ENCODE results near the gene PCDH9.

Gene PCDH9

DNA sequence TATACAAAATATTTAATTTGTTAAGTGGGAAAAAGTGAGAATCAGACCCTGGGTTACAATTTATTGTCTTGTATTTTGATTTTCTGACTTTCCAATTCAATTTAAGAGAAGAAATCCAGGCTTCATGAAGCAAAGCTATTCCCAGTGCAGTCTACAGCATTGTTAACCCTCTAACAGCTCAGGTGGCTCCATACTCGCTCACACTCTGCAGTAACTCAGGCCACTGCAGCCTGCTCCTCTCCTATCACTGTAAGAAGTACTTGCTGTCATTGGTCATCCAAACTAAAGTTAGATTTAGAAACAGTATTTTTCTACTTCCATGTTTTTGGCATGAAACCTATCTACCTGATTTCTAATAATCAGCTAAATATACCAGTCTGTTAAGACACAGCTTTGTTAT lies 830.3 kb downstream of the PCDH9 start:
- no peak overlapping the region for H3K27ac ChIP-seq
- TF ChIP-seq, protein P1, sequence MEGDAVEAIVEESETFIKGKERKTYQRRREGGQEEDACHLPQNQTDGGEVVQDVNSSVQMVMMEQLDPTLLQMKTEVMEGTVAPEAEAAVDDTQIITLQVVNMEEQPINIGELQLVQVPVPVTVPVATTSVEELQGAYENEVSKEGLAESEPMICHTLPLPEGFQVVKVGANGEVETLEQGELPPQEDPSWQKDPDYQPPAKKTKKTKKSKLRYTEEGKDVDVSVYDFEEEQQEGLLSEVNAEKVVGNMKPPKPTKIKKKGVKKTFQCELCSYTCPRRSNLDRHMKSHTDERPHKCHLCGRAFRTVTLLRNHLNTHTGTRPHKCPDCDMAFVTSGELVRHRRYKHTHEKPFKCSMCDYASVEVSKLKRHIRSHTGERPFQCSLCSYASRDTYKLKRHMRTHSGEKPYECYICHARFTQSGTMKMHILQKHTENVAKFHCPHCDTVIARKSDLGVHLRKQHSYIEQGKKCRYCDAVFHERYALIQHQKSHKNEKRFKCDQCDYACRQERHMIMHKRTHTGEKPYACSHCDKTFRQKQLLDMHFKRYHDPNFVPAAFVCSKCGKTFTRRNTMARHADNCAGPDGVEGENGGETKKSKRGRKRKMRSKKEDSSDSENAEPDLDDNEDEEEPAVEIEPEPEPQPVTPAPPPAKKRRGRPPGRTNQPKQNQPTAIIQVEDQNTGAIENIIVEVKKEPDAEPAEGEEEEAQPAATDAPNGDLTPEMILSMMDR (IDR thresholded peaks at IDR 0.05), result no peak
- no peak overlapping the region for H3K4me3 ChIP-seq (ENCODE audit: low read depth in 1 of 2, low read length in 1 of 2)
- no peaks in the 10 kb centered on the region for H3K4me1 ChIP-seq (ENCODE audit: control insufficient read depth in 1 of 2, insufficient read depth in 1 of 2, low read depth in 1 of 2, low read length in 1 of 2)
- H3K9me3 ChIP-seq, result no peaks in the 10 kb centered on the region
- no peaks in the 10 kb centered on the region for H3K36me3 ChIP-seq
- H3K27me3 ChIP-seq, result no peaks in the 10 kb centered on the region

DNA sequence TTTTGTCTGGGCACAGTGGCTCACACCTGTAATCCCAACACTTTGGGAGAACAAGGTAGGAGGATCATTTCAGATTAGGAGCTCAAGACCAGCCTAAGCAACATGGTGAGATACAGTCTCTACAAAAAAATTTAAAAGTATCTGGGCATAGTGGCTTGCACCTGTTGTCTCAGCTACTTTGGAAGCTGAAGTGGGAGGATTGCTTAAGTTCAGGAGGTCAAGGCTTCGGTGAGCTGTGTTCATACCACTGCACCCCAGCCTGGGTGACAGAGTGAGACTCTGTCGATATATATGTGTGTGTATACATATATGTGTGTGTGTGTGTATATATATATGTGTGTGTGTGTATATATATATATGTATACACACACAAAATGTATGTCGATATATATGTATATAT lies 833.0 kb downstream of the PCDH9 start:
- no peaks in the 10 kb centered on the region for H3K4me1 ChIP-seq (ENCODE audit: control insufficient read depth in 1 of 2, insufficient read depth in 1 of 2, low read depth in 1 of 2, low read length in 1 of 2)
- no peaks in the 10 kb centered on the region for H3K9me3 ChIP-seq
- no peaks in the 10 kb centered on the region for H3K27me3 ChIP-seq
- TF ChIP-seq, protein P1 (IDR thresholded peaks at IDR 0.05), result no peak
- H3K4me3 ChIP-seq (ENCODE audit: low read depth in 1 of 2, low read length in 1 of 2), result no peak overlapping the region
- no peaks in the 10 kb centered on the region for H3K36me3 ChIP-seq
- no peak overlapping the region for H3K27ac ChIP-seq

DNA sequence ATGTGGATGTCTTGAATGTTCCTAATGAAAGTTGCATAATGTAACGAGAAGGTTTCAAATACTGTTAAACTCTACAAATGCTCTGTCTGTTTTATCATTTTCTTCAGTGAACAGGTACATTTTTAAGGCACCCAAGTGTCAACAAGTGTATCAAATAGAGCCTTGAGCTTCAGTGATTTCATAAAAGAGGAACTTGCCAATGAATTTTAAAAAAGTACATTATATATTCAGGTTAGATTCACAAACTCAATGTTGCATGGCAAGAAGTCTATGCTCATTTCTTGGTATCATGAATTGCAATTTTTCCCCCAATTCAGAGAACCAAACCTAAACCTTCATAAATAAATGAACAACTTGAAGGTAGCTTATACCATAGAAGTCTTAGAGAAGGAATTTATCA lies 838.8 kb downstream of the PCDH9 start:
- no peak overlapping the region for H3K4me3 ChIP-seq (ENCODE audit: low read depth in 1 of 2, low read length in 1 of 2)
- no peak overlapping the region for H3K27ac ChIP-seq
- H3K36me3 ChIP-seq, result no peaks in the 10 kb centered on the region
- no peaks in the 10 kb centered on the region for H3K9me3 ChIP-seq
- H3K4me1 ChIP-seq (ENCODE audit: control insufficient read depth in 1 of 2, insufficient read depth in 1 of 2, low read depth in 1 of 2, low read length in 1 of 2), result no peaks in the 10 kb centered on the region
- TF ChIP-seq, protein P1 (IDR thresholded peaks at IDR 0.05), result no peak
- H3K27me3 ChIP-seq, result no peaks in the 10 kb centered on the region

DNA sequence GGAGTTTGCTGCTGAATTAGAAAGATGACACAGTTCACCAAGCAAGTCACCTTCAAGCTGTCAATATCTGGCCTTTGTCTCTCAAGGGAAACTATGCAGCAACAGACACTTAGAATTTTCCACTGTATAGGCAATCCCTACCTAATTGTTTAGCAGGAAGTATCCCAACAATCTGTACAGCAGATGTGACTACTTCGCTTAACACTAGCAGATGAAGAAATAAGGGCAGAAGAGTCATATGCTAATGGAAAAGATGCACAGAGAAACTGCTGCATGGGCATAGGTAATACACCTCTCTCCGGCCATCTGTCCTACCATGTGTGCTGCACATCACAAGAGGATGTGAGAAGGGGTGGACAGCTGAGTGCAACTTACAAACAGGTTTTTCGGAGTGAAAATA lies 851.2 kb downstream of the PCDH9 start:
- Histone ChIP-seq H3K9me3 (no peaks in the 10 kb centered on the region), H3K27ac (no peak overlapping the region), H3K4me1 (ENCODE audit: control insufficient read depth in 1 of 2, insufficient read depth in 1 of 2, low read depth in 1 of 2, low read length in 1 of 2) (no peaks in the 10 kb centered on the region), H3K27me3 (no peaks in the 10 kb centered on the region), H3K4me3 (ENCODE audit: low read depth in 1 of 2, low read length in 1 of 2) (no peak overlapping the region), H3K36me3 (no peaks in the 10 kb centered on the region)
- TF ChIP-seq, protein P1 (IDR thresholded peaks at IDR 0.05), result no peak

DNA sequence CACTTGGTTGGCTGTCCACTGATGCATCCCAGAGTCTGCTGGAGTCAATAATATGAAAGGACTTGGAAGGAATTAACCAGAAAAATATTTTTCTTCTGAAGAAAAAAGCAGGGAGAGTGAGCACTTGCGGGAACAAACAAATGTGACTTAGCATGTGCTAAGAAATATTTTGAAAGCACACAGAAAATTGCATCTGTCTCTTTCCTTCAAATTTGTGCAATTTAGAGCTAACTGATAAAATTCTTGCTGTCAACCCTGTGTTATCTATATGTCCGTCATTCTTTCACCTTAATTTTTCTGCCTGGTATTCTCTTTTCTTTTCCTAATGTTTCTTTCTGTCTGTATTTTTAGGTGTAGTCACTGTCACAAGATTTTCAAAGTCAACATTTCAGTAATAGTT lies 852.6 kb downstream of the PCDH9 start:
- H3K4me1 ChIP-seq (ENCODE audit: control insufficient read depth in 1 of 2, insufficient read depth in 1 of 2, low read depth in 1 of 2, low read length in 1 of 2), result no peaks in the 10 kb centered on the region
- no peaks in the 10 kb centered on the region for H3K9me3 ChIP-seq
- H3K36me3 ChIP-seq, result no peaks in the 10 kb centered on the region
- TF ChIP-seq, protein P1 (IDR thresholded peaks at IDR 0.05), result no peak
- H3K27me3 ChIP-seq, result no peaks in the 10 kb centered on the region
- H3K4me3 ChIP-seq (ENCODE audit: low read depth in 1 of 2, low read length in 1 of 2), result no peak overlapping the region
- no peak overlapping the region for H3K27ac ChIP-seq

DNA sequence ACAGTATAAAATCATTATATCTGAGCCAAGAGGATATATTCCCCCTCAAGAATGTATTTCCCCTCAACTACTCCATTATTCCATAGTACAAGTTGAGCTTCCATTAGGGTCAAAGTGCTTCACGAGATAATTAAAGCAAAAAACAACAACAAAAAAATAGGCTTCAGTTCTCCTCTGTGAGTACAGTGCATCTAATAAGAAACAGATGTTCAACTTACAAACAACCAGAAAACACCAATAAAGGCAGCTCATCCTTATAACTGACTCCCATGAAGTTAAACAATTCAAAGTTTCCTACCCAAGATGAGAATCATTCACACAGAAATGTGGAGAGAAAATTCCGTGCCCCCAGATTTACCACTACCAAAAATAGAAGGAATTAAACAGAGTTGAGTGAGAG lies 854.4 kb downstream of the PCDH9 start:
- Histone ChIP-seq H3K36me3 (no peaks in the 10 kb centered on the region), H3K27ac (no peak overlapping the region), H3K4me3 (ENCODE audit: low read depth in 1 of 2, low read length in 1 of 2) (no peak overlapping the region), H3K4me1 (ENCODE audit: control insufficient read depth in 1 of 2, insufficient read depth in 1 of 2, low read depth in 1 of 2, low read length in 1 of 2) (no peaks in the 10 kb centered on the region), H3K27me3 (no peaks in the 10 kb centered on the region), H3K9me3 (no peaks in the 10 kb centered on the region)
- TF ChIP-seq, protein P1 (IDR thresholded peaks at IDR 0.05), result no peak
